Ectodermal cell (in vitro differentiated cells): ENCODE data around the gene RPRML.
"Not testable (repeated sequence)": the region's sequence is repeated elsewhere in the genome, so short reads cannot be mapped to it uniquely, and the experiment has no call there.

Source experiments
- H3K27ac ChIP-seq: 2 replicates; pipeline ENCODE4 v1.7.0; 2013; ENCODE audit warnings: mild to moderate bottlenecking, low read depth, low read length; ENCODE audit not compliant: insufficient read depth, poor library complexity, severe bottlenecking
- H3K27me3 ChIP-seq: 2 replicates; pipeline ENCODE4 v1.7.0; 2013; ENCODE audit warnings: mild to moderate bottlenecking, low read length; ENCODE audit not compliant: insufficient read depth, control insufficient read depth, poor library complexity, severe bottlenecking
- H3K36me3 ChIP-seq: one replicate; pipeline ENCODE4 v1.7.0; 2013; ENCODE audit warnings: low read length; ENCODE audit not compliant: control insufficient read depth, insufficient read depth
- H3K4me1 ChIP-seq: one replicate; pipeline ENCODE4 v1.7.0; 2013; ENCODE audit warnings: low read length; ENCODE audit not compliant: control insufficient read depth, insufficient read depth
- H3K4me3 ChIP-seq: 2 replicates; pipeline ENCODE4 v1.7.0; 2013; ENCODE audit warnings: low read depth, low read length, control low read depth; ENCODE audit not compliant: insufficient read depth
- H3K9me3 ChIP-seq: 2 replicates; pipeline ENCODE4 v1.7.0; 2013; ENCODE audit warnings: mild to moderate bottlenecking, low read length, moderate library complexity; ENCODE audit not compliant: control insufficient read depth
- WGBS, 2 experiments: methylation state at CpG; one replicate each; pipeline ENCODE4 v1.1.7; 2013; ENCODE audit warnings: missing lambda C conversion rate in 2 of 2; 5-methylcytosine and 5-hydroxymethylcytosine counted together

Gene RPRML

GRCh38 chr17:46989637-46990431, 10.8 kb upstream of the RPRML start:
- H3K4me3 ChIP-seq = no peak overlapping the region
- H3K9me3 ChIP-seq = no peaks in the 10 kb centered on the region
- H3K27ac ChIP-seq = no peak overlapping the region
- H3K4me1 ChIP-seq = no peaks in the 10 kb centered on the region
- no peaks in the 10 kb centered on the region for H3K36me3 ChIP-seq
- 80 to 82% methylated on average over 11 of the region's 11 CpGs for WGBS, 2 experiments
- no peaks in the 10 kb centered on the region for H3K27me3 ChIP-seq

- not testable (repeated sequence) for H3K27me3 ChIP-seq, H3K36me3 ChIP-seq, H3K27ac ChIP-seq, H3K4me3 ChIP-seq, H3K4me1 ChIP-seq, H3K9me3 ChIP-seq
- WGBS, 2 experiments = 86 to 93% methylated on average over 5 of the region's 5 CpGs
These were observed 8.9 kb upstream of the RPRML start for GRCh38 chr17:46987927-46988326.

- no peaks in the 10 kb centered on the region for H3K4me1 ChIP-seq
- WGBS, 2 experiments = 90 to 94% methylated on average over 7 of the region's 7 CpGs
These were observed 7.3 kb upstream of the RPRML start for GRCh38 chr17:46986366-46986765.

GRCh38 chr17:46984892-46985291, 5.8 kb upstream of the RPRML start:
- Histone ChIP-seq H3K9me3 (no peaks in the 10 kb centered on the region), H3K36me3 (no peaks in the 10 kb centered on the region), H3K27ac (no peak overlapping the region), H3K4me3 (no peak overlapping the region), H3K4me1 (peaks cover 5% of the 10 kb centered on the region), H3K27me3 (peaks cover 5% of the 10 kb centered on the region)
- WGBS, 2 experiments = 93 to 95% methylated on average over 5 of the region's 5 CpGs

More at GRCh38 chr17:46986366-46986765, 7.3 kb upstream of the RPRML start:
- H3K27me3 ChIP-seq = no peaks in the 10 kb centered on the region
- no peak overlapping the region for H3K27ac ChIP-seq
- H3K9me3 ChIP-seq = no peaks in the 10 kb centered on the region
- no peaks in the 10 kb centered on the region for H3K36me3 ChIP-seq
- H3K4me3 ChIP-seq = no peak overlapping the region

GRCh38 chr17:46984341-46984740, 5.3 kb upstream of the RPRML start:
- H3K9me3 ChIP-seq = no peaks in the 10 kb centered on the region
- peaks cover 5% of the 10 kb centered on the region for H3K4me1 ChIP-seq
- 73 to 81% methylated on average over 6 of the region's 6 CpGs for WGBS, 2 experiments
- H3K36me3 ChIP-seq = no peaks in the 10 kb centered on the region
- peaks cover 10% of the 10 kb centered on the region for H3K27me3 ChIP-seq
- H3K27ac ChIP-seq = no peak overlapping the region
- no peak overlapping the region for H3K4me3 ChIP-seq

- no peaks in the 10 kb centered on the region for H3K9me3 ChIP-seq
- H3K4me3 ChIP-seq = no peak overlapping the region
- H3K36me3 ChIP-seq = no peaks in the 10 kb centered on the region
- WGBS, 2 experiments = 68 to 70% methylated on average over 6 of the region's 6 CpGs
- H3K27me3 ChIP-seq = peaks cover 16% of the 10 kb centered on the region
- H3K27ac ChIP-seq = no peak overlapping the region
- peaks cover 5% of the 10 kb centered on the region for H3K4me1 ChIP-seq
These were observed 4.7 kb upstream of the RPRML start for GRCh38 chr17:46983782-46984181.

GRCh38 chr17:46982577-46982976, 3.5 kb upstream of the RPRML start:
- H3K9me3 ChIP-seq = no peaks in the 10 kb centered on the region
- peaks cover 5% of the 10 kb centered on the region for H3K4me1 ChIP-seq
- peaks cover 28% of the 10 kb centered on the region for H3K27me3 ChIP-seq
- no peak overlapping the region for H3K4me3 ChIP-seq
- no peaks in the 10 kb centered on the region for H3K36me3 ChIP-seq
- WGBS, 2 experiments = 84 to 85% methylated on average over 4 to 6 of the region's 6 CpGs
- H3K27ac ChIP-seq = no peak overlapping the region

GRCh38 chr17:46978489-46979146, 435 bp downstream of the RPRML start:
- Histone ChIP-seq H3K9me3 (no peaks in the 10 kb centered on the region), H3K27me3 (peaks cover 34% of the 10 kb centered on the region), H3K4me3 (peak overlapping the region; percentile 47), H3K27ac (no peak overlapping the region), H3K4me1 (peaks cover 10% of the 10 kb centered on the region), H3K36me3 (no peaks in the 10 kb centered on the region)
- WGBS, 2 experiments = 1% methylated on average over 83 of the region's 83 CpGs

GRCh38 chr17:46977750-46978488, 1.1 kb downstream of the RPRML start:
- peak overlapping the region; percentile 47 for H3K4me3 ChIP-seq
- 11% methylated on average over 36 of the region's 36 CpGs for WGBS, 2 experiments
- no peak overlapping the region for H3K27ac ChIP-seq
- H3K9me3 ChIP-seq = no peaks in the 10 kb centered on the region
- H3K27me3 ChIP-seq = peaks cover 34% of the 10 kb centered on the region
- H3K4me1 ChIP-seq = peaks cover 10% of the 10 kb centered on the region
- no peaks in the 10 kb centered on the region for H3K36me3 ChIP-seq

- WGBS, 2 experiments = 5 to 6% methylated on average over 7 of the region's 7 CpGs
- Histone ChIP-seq H3K4me1 (peaks cover 10% of the 10 kb centered on the region), H3K27me3 (peaks cover 34% of the 10 kb centered on the region), H3K36me3 (no peaks in the 10 kb centered on the region), H3K9me3 (no peaks in the 10 kb centered on the region), H3K4me3 (no peak overlapping the region), H3K27ac (no peak overlapping the region)
These were observed 1.7 kb downstream of the RPRML start for GRCh38 chr17:46977348-46977747.
